Measurements from ENCODE around the gene TMEM223. TPM values are rescaled to one million over a fixed set of nuclear protein-coding genes. Genes with fewer than 3 reads are reported as not detected.
A peak's percentile ranks its signal among the peaks of the same experiment; 100 is the strongest.
"Not testable (repeated sequence)": the region's sequence is repeated elsewhere in the genome, so short reads cannot be mapped to it uniquely, and the experiment has no call there.

Gene TMEM223, protein sequence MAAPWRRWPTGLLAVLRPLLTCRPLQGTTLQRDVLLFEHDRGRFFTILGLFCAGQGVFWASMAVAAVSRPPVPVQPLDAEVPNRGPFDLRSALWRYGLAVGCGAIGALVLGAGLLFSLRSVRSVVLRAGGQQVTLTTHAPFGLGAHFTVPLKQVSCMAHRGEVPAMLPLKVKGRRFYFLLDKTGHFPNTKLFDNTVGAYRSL
- total RNA-seq = 10 to 100 TPM in 2 of 6 experiments, 1 to 10 TPM in 4; 6.6 to 26.4 (median 8.2) TPM
- long read RNA-seq, transcript TMEM223-201 (2 exons, 1,288 nt) = major isoform, 7 of 7 reads
- long read RNA-seq, partial matches to known transcripts = 0 of 7 reads
- long read RNA-seq, other reads (novel, unspliced or antisense) = 0 of 7 reads

DNA sequence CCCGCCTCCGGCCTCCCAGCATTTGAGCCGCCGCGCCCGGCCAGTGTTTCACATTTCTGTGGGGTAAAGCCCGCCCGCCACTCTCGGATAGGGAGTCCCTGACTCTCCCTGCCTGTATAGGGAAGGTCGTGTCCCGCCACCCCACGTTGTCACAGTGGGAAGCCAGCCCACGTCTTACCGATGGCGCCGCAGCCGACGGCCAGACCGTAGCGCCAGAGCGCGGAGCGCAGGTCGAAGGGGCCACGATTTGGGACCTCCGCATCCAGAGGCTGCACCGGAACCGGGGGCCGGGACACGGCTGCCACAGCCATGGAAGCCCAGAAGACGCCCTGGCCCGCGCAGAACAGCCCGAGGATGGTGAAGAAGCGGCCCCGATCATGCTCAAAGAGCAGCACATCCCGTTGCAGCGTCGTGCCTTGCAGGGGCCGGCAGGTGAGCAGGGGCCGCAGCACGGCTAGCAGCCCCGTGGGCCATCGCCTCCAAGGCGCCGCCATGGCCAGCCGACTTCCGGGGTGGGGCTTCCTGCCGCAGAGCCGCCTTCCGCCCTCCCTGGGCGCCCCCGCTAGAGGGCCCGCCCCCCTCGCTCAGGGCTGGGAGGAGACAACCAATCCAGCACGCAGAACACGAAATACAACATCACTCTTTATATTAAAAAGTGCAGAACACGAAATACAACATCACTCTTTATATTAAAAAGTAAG lies at the start of gene TMEM223:
TSS of gene TMEM223 (minus strand) at position 506 of the 701 bp plus-strand sequence. CDS start at position 494, 12 bp downstream.
- peak within 1 kb of the TSS; percentile 39 to 88 (median 65) for H3K27ac ChIP-seq
- DNase-seq = peak; percentile 91 to 93 (median 92)
- no peaks in the 10 kb centered on the region for H3K27me3 ChIP-seq
- H3K36me3 ChIP-seq = peaks cover 5 to 54% (median 24%) of the 10 kb centered on the region in 4 donors
- peak within 1 kb of the TSS; percentile 73 to 93 (median 89) for H3K4me3 ChIP-seq
- no peaks in the 10 kb centered on the region for H3K9me3 ChIP-seq
- peak; percentile 86 to 91 (median 86) for ATAC-seq
- WGBS (ENCODE audit: insufficient coverage, low coverage, low lambda C conversion rate, missing lambda C conversion rate) = 0% methylated on average over 15 of the region's 58 CpGs
- intact Hi-C loops (cut with DNase I) = no loop called here
- TF ChIP-seq POLR2A (IDR thresholded peaks at IDR 0.05) = peak; percentile 78
- TF ChIP-seq, protein P1, sequence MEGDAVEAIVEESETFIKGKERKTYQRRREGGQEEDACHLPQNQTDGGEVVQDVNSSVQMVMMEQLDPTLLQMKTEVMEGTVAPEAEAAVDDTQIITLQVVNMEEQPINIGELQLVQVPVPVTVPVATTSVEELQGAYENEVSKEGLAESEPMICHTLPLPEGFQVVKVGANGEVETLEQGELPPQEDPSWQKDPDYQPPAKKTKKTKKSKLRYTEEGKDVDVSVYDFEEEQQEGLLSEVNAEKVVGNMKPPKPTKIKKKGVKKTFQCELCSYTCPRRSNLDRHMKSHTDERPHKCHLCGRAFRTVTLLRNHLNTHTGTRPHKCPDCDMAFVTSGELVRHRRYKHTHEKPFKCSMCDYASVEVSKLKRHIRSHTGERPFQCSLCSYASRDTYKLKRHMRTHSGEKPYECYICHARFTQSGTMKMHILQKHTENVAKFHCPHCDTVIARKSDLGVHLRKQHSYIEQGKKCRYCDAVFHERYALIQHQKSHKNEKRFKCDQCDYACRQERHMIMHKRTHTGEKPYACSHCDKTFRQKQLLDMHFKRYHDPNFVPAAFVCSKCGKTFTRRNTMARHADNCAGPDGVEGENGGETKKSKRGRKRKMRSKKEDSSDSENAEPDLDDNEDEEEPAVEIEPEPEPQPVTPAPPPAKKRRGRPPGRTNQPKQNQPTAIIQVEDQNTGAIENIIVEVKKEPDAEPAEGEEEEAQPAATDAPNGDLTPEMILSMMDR (IDR thresholded peaks at IDR 0.05) = peak; percentile 14 to 41 (median 28)
- H3K4me1 ChIP-seq = peaks cover 0 to 26% (median 7%) of the 10 kb centered on the region in 4 donors

DNA sequence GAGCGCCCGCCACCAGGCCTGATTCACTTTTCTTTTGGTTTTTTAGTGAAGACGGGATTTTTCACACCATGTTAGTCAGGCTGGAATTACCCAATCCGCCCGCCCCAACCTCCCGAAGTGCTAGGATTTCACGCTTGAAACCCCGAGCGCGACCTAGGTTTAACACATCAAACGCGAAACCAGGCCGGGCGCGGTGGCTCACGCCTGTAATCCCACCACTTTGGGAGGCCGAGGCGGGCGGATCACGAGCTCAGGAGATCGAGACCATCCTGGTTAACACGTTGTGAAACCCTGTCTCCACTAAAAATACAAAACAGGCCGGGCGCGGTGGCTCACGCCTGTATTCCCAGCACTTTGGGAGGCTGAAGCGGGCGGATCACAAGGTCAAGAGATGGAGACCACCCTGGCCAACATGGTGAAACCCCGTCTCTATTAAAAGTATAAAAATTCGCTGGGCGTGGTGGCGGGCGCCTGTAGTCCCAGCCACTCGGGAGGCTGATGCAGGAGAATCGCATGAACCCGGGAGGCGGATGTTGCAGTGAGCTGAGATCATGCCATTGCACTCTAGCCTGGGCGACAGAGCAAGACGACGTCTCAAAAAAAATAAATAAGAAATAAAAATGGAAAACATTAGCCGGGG lies 49.0 kb upstream of the TMEM223 start:
- H3K36me3 ChIP-seq; intact Hi-C loops (cut with DNase I); H3K9me3 ChIP-seq; H3K27me3 ChIP-seq: not testable (repeated sequence)
- WGBS (ENCODE audit: insufficient coverage, low coverage, low lambda C conversion rate, missing lambda C conversion rate) = 1% methylated on average over 38 of the region's 41 CpGs
- H3K27ac ChIP-seq = peak overlapping the region; percentile 94 to 99 (median 98)
- H3K4me3 ChIP-seq = peak overlapping the region; percentile 84 to 95 (median 88)
- DNase-seq = peak; percentile 71 to 73 (median 72)
- ATAC-seq = peak; percentile 5 to 21 (median 16)
- H3K4me1 ChIP-seq = peaks cover 0 to 15% (median 3%) of the 10 kb centered on the region in 4 donors

DNA sequence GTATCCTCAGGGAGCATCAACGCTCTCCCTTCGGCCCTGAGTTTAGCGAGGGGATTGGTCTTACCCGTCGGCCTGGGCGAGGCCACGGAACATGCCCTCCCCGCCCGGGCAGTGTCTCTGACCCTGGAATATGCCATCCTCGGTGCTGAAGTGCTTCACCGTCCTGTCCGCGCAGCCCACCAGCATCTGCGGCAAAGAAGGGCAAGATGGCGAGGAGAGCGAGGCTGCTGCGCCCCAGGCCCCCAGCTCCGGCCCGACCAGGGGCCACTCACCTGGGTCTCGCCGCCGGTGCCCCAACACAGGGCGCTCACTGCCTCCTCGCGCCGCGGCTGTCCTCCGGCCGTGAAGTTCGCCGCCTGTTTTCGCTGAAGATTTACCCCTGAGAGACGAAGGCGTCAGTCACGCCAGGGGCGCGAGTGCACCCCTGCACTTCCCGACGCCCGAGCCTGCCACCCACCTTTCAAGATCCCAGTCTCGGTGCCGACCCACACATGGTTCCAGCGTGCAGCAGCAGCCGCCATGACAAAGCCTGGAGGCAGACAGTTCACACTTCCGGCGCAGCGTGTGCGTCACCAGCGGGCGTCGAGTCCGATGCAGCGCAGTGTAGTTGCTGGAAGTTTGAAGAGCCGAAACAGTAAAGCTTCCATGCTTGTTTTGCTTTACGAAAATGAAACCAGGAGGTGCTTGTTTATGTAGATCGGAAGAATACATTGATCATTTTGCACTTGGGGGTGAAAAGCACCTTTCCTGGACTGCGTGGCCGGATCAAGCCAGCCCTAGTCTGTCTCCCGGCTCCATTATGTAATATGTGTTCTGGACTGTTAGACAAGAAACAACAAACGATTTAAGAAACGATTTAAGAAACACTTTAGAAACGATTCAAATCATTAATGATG lies 47.5 kb upstream of the TMEM223 start, which contains the start of gene WDR74:
TSS of gene WDR74 (minus strand) at position 541 of the 896 bp plus-strand sequence. CDS start at position 521, 20 bp downstream.
- Histone ChIP-seq H3K27ac (peak within 1 kb of the TSS; percentile 94 to 99 (median 98)), H3K9me3 (no peaks in the 10 kb centered on the region), H3K36me3 (peaks cover 0 to 20% (median 7%) of the 10 kb centered on the region in 4 donors), H3K27me3 (no peaks in the 10 kb centered on the region), H3K4me3 (peak within 1 kb of the TSS; percentile 84 to 95 (median 88)), H3K4me1 (peaks cover 0 to 15% (median 3%) of the 10 kb centered on the region in 4 donors)
- TF ChIP-seq, protein P1 (IDR thresholded peaks at IDR 0.05) = no peak
- TF ChIP-seq POLR2A (IDR thresholded peaks at IDR 0.05) = peak; percentile 81
- 0% methylated on average over 28 of the region's 62 CpGs for WGBS (ENCODE audit: insufficient coverage, low coverage, low lambda C conversion rate, missing lambda C conversion rate)
- intact Hi-C loops (cut with DNase I) = no loop called here
- ATAC-seq (peak; percentile 63 to 73 (median 68)), DNase-seq (peak; percentile 95 to 96 (median 95))

DNA sequence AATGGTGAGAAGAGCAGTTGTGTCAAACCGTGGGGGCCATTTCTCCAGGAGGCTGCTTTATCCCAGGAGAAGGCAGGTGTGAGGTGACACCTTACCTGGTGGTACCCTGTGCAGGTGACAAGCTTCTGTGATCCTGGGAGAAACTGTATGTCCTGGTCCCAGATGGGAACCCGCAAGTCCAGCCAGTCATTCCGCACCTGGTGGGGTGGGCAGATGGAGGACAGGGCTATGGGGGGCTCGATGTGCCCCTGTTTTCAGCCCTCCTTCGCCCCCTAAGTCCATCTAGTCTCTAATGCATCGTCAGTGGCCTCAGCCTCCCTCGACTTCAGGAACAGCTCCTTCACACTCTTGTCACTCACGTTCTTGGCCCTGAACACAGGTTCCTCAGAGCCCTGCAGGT lies 43.5 kb upstream of the TMEM223 start:
- intact Hi-C loops (cut with DNase I) = no loop called here
- 33% methylated on average over 1 of the region's 8 CpGs for WGBS (ENCODE audit: insufficient coverage, low coverage, low lambda C conversion rate, missing lambda C conversion rate)
- H3K27ac ChIP-seq = no peak overlapping the region
- peaks cover 0 to 28% (median 7%) of the 10 kb centered on the region in 4 donors for H3K4me1 ChIP-seq
- H3K36me3 ChIP-seq = peaks cover 0 to 24% (median 7%) of the 10 kb centered on the region in 4 donors
- no peaks in the 10 kb centered on the region for H3K9me3 ChIP-seq
- no peak overlapping the region for H3K4me3 ChIP-seq
- DNase-seq = no peak
- TF ChIP-seq, protein P1 (IDR thresholded peaks at IDR 0.05) = no peak
- TF ChIP-seq POLR2A (IDR thresholded peaks at IDR 0.05) = no peak
- no peak for ATAC-seq
- H3K27me3 ChIP-seq = no peaks in the 10 kb centered on the region
